Kidney epithelial cell (primary cell): ENCODE results near the gene IL23R. TPM values are rescaled to one million over a fixed set of nuclear protein-coding genes. Genes with fewer than 3 reads are reported as not detected.

Source experiments
- DNase-seq: peaks from one replicate; pipeline ENCODE4 v3.0.0-alpha.2; 2010; ENCODE audit warnings: low read depth
- H3K27me3 ChIP-seq: 2 replicates; pipeline ENCODE4 v1.6.0; 2011; ENCODE audit warnings: low read length; ENCODE audit not compliant: control insufficient read depth, insufficient read depth
- H3K36me3 ChIP-seq: 2 replicates; pipeline ENCODE4 v1.5.1; 2011; ENCODE audit warnings: low read length; ENCODE audit not compliant: control insufficient read depth, insufficient read depth
- H3K4me3 ChIP-seq: 2 replicates; pipeline ENCODE4 v1.5.1; 2011; ENCODE audit warnings: low read depth, mild to moderate bottlenecking, control low read depth, low read length
- total RNA-seq: library from RNA; depleted of rRNA; stranded (reverse); fragments of >200 nt; gene quantifications from 2 replicates; pipeline ENCODE4 v1.2.3, GENCODE V29; 2015
- TF ChIP-seq, protein P1 (sequence below): IDR thresholded peaks from 2 replicates; pipeline ENCODE4 v1.5.1; 2011; ENCODE audit warnings: mild to moderate bottlenecking, moderate library complexity, low read length, control low read depth, inconsistent platforms; ENCODE audit not compliant: insufficient read depth, poor library complexity, severe bottlenecking

The IL23R gene, protein sequence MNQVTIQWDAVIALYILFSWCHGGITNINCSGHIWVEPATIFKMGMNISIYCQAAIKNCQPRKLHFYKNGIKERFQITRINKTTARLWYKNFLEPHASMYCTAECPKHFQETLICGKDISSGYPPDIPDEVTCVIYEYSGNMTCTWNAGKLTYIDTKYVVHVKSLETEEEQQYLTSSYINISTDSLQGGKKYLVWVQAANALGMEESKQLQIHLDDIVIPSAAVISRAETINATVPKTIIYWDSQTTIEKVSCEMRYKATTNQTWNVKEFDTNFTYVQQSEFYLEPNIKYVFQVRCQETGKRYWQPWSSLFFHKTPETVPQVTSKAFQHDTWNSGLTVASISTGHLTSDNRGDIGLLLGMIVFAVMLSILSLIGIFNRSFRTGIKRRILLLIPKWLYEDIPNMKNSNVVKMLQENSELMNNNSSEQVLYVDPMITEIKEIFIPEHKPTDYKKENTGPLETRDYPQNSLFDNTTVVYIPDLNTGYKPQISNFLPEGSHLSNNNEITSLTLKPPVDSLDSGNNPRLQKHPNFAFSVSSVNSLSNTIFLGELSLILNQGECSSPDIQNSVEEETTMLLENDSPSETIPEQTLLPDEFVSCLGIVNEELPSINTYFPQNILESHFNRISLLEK
- total RNA-seq: not detected in 2 replicates

DNA sequence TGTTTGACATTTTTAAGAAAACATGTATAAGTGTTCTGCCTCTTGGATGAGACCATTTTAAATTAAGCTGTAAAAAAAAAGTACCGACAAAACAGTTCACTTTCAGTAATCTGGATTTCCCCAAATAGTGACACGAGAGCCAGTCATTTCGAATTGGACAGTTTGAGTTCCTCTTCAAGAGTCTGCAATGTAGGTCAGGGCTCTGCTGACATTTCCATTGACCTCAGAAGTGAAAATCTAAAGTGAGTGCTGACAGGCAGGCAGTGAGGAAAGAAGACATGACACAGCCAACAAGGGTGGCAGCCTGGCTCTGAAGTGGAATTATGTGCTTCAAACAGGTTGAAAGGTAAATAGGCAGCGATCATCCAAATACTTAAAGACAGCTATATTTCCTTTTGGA lies at the start of gene IL23R:
IL23R (plus strand) TSS at position 259 of the 400 bp plus-strand sequence. CDS start 1,667 bp downstream, outside the sequence.
- no peaks in the 10 kb centered on the region for H3K36me3 ChIP-seq
- no peak for DNase-seq
- no peak within 1 kb of the TSS for H3K4me3 ChIP-seq
- TF ChIP-seq, protein P1, sequence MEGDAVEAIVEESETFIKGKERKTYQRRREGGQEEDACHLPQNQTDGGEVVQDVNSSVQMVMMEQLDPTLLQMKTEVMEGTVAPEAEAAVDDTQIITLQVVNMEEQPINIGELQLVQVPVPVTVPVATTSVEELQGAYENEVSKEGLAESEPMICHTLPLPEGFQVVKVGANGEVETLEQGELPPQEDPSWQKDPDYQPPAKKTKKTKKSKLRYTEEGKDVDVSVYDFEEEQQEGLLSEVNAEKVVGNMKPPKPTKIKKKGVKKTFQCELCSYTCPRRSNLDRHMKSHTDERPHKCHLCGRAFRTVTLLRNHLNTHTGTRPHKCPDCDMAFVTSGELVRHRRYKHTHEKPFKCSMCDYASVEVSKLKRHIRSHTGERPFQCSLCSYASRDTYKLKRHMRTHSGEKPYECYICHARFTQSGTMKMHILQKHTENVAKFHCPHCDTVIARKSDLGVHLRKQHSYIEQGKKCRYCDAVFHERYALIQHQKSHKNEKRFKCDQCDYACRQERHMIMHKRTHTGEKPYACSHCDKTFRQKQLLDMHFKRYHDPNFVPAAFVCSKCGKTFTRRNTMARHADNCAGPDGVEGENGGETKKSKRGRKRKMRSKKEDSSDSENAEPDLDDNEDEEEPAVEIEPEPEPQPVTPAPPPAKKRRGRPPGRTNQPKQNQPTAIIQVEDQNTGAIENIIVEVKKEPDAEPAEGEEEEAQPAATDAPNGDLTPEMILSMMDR: no peak
- no peaks in the 10 kb centered on the region for H3K27me3 ChIP-seq

DNA sequence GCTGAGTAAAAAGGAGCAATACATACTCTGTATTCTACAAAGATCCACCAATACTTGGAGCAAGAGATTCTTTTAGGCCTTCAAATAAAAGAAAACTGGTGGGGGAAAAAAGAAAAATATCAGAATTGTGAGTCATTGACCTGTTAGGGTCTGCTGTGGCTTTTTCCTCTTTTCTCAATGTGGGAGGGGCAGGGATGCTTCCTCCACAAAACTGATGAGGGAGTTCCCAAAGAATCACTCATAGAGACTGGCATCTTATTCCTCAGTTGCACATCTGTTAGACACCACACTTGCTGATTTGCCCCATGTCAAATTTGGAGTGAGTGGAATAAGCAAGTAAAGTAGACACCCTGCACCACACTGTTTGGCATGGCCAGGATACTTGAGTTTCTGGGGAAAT lies 48.1 kb upstream of the IL23R start:
- Histone ChIP-seq H3K36me3 (no peaks in the 10 kb centered on the region), H3K4me3 (no peak overlapping the region), H3K27me3 (no peaks in the 10 kb centered on the region)
- no peak for DNase-seq
- TF ChIP-seq, protein P1: no peak

DNA sequence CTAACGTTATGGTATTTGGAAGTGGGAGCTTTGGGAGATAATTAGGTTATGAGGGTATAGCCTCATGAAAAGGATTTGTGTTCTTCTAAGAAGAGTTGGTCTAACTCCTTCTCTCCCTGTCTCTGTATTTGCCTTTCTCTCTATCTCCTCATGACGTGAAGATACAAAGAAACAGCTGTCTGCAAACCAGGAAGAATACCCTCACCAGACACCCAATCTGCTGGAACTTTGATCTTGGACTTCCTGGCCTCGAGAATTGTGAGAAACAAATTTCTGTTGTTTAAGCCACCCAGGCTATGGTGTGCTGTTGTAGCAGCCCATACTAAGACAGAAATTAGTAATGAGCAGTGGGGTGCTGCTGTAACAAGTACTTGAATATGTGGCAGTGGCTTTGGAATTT lies 47.6 kb upstream of the IL23R start:
- Histone ChIP-seq H3K4me3 (no peak overlapping the region), H3K36me3 (no peaks in the 10 kb centered on the region), H3K27me3 (no peaks in the 10 kb centered on the region)
- no peak for DNase-seq
- TF ChIP-seq, protein P1: no peak

DNA sequence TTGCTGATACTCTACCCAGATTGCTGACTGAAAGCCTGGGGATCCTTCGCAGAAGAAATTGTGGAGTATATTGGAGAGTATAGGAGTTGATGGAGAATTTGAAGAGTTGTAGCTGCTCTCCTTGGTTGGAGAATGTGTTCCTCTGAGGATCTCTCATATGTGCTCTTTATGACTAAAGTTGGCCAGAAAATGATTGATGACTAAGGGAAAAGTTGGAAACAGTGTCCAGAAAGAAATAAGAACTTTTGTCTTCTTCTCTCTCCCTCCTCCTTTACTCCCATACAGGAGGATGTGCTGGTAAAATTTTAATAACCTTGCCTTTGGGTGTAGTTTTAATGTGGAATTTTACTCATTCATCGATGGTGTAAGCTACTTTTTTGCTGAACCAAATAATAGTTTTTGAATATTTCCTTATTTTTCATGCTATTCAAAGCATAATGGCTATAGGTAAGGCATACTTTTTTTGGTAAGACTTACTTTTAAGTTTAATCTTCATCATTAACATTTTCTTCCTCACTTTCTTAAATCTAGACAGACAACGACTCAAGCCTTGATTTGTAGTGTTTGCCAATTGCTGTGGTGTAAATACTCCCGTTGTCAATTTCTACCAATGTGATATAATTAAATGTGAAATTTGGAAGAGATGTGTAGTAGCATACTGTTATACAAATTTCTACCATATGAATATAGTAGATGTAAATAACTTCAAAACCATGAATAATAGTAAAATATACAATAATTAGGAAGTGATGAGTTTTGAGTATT lies 45.2 kb upstream of the IL23R start:
- Histone ChIP-seq H3K36me3 (no peaks in the 10 kb centered on the region), H3K27me3 (no peaks in the 10 kb centered on the region), H3K4me3 (no peak overlapping the region)
- TF ChIP-seq, protein P1: no peak
- DNase-seq: no peak

DNA sequence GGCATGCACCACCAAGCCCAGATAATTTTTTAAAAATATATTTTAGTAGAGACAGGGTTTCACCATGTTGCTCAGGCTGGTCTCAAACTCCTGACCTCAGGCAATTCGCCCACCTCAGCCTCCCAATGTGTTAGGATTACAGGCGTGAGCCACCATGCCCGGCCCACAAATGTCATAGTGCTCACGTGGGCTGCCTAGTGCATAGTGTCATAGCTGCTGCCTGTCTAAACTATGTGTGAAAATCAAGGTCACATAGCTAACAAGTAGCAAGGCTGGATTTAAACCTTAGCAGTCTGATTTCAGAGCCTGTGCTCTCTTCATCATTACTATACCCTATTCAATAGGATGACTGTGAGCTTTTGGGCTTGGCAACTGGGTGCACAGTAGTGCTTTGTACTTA lies 41.8 kb upstream of the IL23R start:
- H3K27me3 ChIP-seq: no peaks in the 10 kb centered on the region
- TF ChIP-seq, protein P1: no peak
- H3K4me3 ChIP-seq: no peak overlapping the region
- no peak for DNase-seq
- H3K36me3 ChIP-seq: no peaks in the 10 kb centered on the region
